Kidney glomerular epithelial cell (primary cell): ENCODE data around the gene FMN1.
A peak's percentile ranks its signal among the peaks of the same experiment; 100 is the strongest.

Experiments used
- DNase-seq: peaks from one replicate; lab custom pipeline; 2025; lab: John Stamatoyannopoulos, UW

The FMN1 gene

DNA sequence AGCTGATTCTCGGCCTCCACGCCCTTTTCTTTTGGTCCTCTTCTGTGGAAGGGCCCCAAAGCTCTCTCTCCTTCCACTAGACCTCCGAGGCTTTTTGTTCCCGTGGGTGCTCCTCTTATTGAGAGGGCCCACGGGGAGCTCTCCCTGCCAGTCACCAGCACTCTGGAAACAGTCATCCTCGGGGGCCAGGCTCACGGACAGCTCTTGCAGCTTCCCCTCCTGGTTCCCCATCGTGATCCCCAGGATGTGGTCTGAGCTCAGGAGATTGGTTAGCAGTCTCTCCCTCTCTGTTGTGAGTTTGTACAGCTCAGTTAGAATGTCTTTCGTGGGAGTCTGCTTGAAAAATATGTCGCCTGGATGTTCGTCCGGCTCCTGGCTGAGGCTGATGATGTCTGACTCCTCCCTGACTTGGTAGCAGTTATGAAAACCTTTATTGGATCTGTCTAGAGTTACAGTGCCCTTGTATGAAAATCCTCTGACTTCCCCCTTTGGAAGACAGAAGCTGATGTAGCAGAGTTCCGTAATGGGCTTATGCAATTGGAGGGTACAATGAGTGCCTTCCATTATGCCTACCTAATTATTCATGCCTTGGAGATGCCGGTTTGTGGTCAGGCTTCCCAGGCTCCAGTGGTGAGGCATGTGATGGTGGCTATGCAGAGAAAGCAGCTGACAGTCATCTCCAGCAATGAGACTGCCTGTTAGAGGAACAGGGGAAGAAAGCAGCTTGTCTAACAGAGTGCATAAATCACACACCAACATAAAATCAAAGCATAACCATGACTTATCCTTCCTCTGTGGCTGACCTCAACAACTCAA, 40.0 kb downstream of the FMN1 start:
- peak; percentile 90 for DNase-seq

GRCh38 chr15:33153548-33153947, 41.0 kb downstream of the FMN1 start:
- no peak for DNase-seq

DNA sequence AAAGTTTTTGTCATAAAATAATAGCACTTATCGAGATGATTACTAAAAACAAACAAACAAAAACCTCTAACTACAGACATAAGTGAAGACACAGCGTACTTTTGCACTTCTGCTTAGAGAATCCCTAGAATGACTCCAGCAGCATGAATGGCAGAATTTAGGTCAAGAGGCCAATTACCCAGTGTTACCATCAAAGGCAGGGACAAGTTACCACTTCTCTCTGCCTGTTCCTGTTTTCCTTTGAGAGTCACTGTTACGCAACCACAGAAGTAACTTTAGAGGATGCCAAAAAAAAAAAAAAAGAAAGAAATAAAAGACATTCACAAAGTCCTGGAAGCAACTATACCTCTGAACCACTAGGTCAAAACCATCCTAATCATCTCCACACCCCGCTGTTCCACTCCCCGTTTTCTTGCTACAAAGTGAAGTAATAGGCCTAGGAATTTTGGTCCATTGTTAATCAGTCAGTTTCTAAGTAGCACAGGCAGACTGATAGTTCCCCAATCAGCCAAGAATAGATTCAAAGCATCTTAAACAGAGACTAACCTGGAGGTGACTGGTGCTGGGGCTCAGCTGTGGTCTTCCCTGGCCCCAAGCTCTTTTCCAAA, 41.9 kb downstream of the FMN1 start:
- DNase-seq: no peak

- DNase-seq: no peak
These were observed 43.5 kb downstream of the FMN1 start for GRCh38 chr15:33150971-33151370.

GRCh38 chr15:33150431-33150941, 44.0 kb downstream of the FMN1 start:
- peak; percentile 46 for DNase-seq

- DNase-seq: peak; percentile 39
These were observed 44.6 kb downstream of the FMN1 start for GRCh38 chr15:33149919-33150318.

- no peak for DNase-seq
These were observed 46.3 kb downstream of the FMN1 start for GRCh38 chr15:33148129-33148751.

DNA sequence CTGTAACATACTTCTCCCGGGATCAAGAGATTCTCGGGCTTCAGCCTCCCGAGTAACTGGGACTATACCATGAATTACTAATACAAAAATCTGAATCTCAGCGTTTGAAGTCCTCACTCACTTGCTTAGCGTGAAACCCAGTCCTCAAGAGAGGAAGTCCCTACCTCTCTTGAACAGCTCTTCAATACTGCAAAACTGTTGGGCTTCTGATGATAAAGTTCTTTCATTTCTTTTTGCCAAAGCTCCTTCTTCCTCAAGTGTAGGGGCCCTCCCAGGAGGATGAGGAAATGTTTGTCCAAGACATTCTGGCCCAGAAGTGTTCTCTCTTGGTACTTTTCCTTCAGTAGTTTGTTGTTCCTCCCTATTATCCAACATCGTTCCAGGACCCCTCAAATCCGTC, 48.5 kb downstream of the FMN1 start:
- no peak for DNase-seq

DNA sequence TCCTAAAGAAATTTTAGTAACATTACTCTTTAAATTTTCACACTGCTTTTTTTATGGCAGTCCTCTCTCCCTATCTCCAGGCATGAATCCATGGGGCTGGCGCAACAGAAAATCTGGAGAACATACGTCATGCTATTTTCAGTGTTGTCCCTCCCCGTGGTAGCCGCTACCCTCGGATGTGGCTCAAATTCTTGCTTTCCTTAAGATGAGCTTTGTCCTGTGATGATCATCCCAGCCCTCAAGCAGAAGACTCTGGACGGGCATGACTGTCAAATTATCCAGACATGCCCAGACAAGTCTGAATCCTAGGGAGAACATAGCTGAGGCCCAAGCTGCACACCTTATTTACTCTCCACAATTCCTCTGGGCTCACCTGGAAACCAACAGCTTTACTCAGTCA, 49.1 kb downstream of the FMN1 start:
- DNase-seq: no peak

DNA sequence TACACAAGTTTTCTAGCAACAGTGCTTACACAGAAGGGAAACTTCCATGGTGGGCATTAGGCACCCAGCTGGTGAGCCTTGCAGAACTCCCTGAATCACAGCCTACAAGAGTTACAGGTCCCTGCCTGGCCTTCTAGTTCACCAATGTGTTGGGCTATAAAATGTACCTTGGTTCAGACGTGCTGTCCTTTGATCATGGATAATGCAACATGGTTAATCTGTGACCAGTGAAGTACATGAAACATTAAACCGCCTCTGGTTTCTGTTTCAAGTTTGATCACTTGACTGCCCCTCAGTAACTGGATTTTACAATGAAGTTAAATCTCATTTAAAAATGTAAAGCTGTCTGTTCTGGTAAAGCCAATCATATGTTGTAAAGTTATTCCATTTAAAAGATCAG, 51.8 kb downstream of the FMN1 start:
- DNase-seq: no peak

DNA sequence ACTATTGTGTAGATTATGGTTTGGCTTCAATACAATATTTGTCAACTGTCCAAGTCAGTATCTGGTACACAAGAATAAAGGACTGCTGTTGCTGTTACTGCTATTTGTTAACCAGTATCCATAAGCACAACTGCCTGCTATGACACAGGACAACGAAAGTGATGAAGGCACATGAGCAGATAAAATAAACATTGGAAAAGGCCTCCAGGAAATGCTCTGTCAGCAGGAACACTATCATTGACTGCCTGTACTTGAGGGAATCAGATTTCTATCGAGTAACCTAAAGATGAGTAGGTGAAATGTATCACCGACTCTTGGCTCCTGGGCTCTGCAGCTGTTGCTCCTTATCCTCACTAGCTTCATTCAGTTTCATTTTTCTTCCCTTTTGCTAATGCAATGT, 56.5 kb downstream of the FMN1 start:
- no peak for DNase-seq

- no peak for DNase-seq
These were observed 57.4 kb downstream of the FMN1 start for GRCh38 chr15:33137101-33137500.

DNA sequence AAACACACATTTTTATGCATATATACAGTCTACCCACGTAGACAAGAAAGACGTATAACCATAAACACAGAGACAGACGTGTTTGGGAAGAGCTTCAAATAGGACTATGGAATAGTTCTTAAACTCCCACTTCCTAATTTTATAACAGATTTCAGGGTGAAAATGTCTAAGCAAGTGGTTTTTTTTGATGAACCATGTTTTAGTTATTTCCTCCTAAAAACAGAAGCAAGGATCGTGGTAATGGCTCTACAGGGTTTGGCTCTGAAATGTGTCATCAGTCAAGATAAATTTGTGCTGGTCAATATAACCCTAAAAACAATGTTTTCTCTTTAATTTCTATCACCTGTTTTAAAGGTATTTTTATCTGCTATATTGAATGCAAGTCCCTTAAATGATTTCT, 58.2 kb downstream of the FMN1 start:
- DNase-seq: no peak

DNA sequence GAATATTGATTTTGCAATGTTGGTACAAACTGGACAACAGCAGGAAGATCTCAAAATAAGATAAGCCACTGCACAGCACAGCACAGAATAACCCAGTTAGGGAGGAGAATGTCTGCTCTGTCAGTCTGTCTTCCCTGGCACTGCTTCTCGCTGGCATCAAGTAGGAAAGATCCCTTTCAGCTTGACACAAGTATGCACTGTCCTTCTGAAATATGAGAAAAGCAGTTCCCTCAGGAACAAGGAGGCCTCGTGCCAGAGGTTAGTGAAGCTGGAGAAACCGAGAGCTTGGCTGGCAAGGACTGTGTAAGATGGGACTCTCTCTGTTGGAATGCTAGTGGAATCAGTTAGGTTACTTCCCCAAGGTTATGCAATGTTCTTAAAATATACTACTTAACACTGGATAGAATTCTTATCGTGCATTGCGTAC, 59.1 kb downstream of the FMN1 start:
- no peak for DNase-seq

- DNase-seq: peak; percentile 62
These were observed 61.7 kb downstream of the FMN1 start for GRCh38 chr15:33132722-33133345.

- no peak for DNase-seq
These were observed 62.3 kb downstream of the FMN1 start for GRCh38 chr15:33132233-33132580.

- DNase-seq: peak; percentile 61
These were observed 62.8 kb downstream of the FMN1 start for GRCh38 chr15:33131552-33132232.

GRCh38 chr15:33126559-33127290, 67.8 kb downstream of the FMN1 start:
- DNase-seq: peak; percentile 67

- no peak for DNase-seq
These were observed 68.5 kb downstream of the FMN1 start for GRCh38 chr15:33125894-33126537.

GRCh38 chr15:33124811-33125210, 69.7 kb downstream of the FMN1 start:
- DNase-seq: no peak

GRCh38 chr15:33124279-33124678, 70.2 kb downstream of the FMN1 start:
- DNase-seq: no peak
